H1 (cell line): ENCODE data around the gene ARHGAP11B.
"Not testable (repeated sequence)": the region's sequence is repeated elsewhere in the genome, so short reads cannot be mapped to it uniquely, and the experiment has no call there.

Source experiments
- E2F6 ChIP-seq: IDR thresholded peaks from 2 replicates; pipeline ENCODE4 v1.6.1; 2012; ENCODE audit warnings: inconsistent platforms
- EZH2 ChIP-seq: fragments of 200-600 bp; sonication (generic); IDR thresholded peaks from 2 replicates; pipeline ENCODE4 v1.7.1; 2012; ENCODE audit warnings: low read depth, mild to moderate bottlenecking, moderate library complexity, low read length, inconsistent platforms; ENCODE audit not compliant: severe bottlenecking
- JUN ChIP-seq: IDR thresholded peaks from 2 replicates; pipeline ENCODE4 v1.6.1; 2011; ENCODE audit warnings: low read depth, mild to moderate bottlenecking, improper control_type of control experiment, low read length
- MAX ChIP-seq: IDR thresholded peaks from 2 replicates; pipeline ENCODE4 v1.6.1; 2012; ENCODE audit warnings: inconsistent platforms
- NRF1 ChIP-seq: IDR thresholded peaks from 2 replicates; pipeline ENCODE4 v1.6.1; 2011; ENCODE audit warnings: mild to moderate bottlenecking, low read depth, low read length, improper control_type of control experiment
- POLR2AphosphoS5 ChIP-seq: IDR thresholded peaks from 2 replicates; pipeline ENCODE4 v1.6.1; 2011; ENCODE audit warnings: low read depth, low read length
- RBBP5 ChIP-seq: IDR thresholded peaks from 2 replicates; pipeline ENCODE4 v1.7.1; 2012; ENCODE audit warnings: low read depth, mild to moderate bottlenecking, inconsistent platforms, low read length, moderate library complexity, borderline replicate concordance
- SIN3A ChIP-seq, 2 experiments: IDR thresholded peaks in 1 of 2; conservative IDR thresholded peaks in 1 of 2; 2 replicates each; pipeline ENCODE4 v1.6.1; 2011 to 2012; ENCODE audit warnings: low read length in 2 of 2, improper control_type of control experiment in 1 of 2, low read depth in 1 of 2, mild to moderate bottlenecking in 1 of 2
- SRF ChIP-seq: IDR thresholded peaks from 2 replicates; pipeline ENCODE4 v1.6.1; 2011; ENCODE audit warnings: mild to moderate bottlenecking, low read depth, low read length, moderate library complexity
- ZNF274 ChIP-seq: IDR thresholded peaks from 2 replicates; pipeline ENCODE4 v1.7.0; 2012; ENCODE audit warnings: low read length, borderline replicate concordance; ENCODE audit errors: extremely low read depth
- TF ChIP-seq, protein P1 (sequence below), 3 experiments: IDR thresholded peaks; 1 replicate in 2 of 3; 2 replicates in 1 of 3; pipeline versions ENCODE4 v1.5.1 to v1.6.1; 2011; ENCODE audit warnings: low read length in 3 of 3, mild to moderate bottlenecking in 3 of 3, inconsistent platforms in 2 of 3, low read depth in 1 of 3, moderate library complexity in 1 of 3; ENCODE audit not compliant: insufficient read depth in 1 of 3; ENCODE audit errors: control extremely low read depth in 1 of 3

- TF ChIP-seq NRF1, ZNF274, EZH2, POLR2AphosphoS5, E2F6, SRF, RBBP5, MAX, JUN: not testable (repeated sequence)
- 0 out of 4 replicates have a peak, but pooled peaks of 1 of the 2 experiments have one; percentile 11 for TF ChIP-seq SIN3A (conservative IDR thresholded peaks at IDR 0.05 in 1 of 2, IDR thresholded peaks at IDR 0.05 in 1 of 2; ENCODE audit: low read depth in 1 of 2, low read length in 2 of 2)
- TF ChIP-seq, protein P1, sequence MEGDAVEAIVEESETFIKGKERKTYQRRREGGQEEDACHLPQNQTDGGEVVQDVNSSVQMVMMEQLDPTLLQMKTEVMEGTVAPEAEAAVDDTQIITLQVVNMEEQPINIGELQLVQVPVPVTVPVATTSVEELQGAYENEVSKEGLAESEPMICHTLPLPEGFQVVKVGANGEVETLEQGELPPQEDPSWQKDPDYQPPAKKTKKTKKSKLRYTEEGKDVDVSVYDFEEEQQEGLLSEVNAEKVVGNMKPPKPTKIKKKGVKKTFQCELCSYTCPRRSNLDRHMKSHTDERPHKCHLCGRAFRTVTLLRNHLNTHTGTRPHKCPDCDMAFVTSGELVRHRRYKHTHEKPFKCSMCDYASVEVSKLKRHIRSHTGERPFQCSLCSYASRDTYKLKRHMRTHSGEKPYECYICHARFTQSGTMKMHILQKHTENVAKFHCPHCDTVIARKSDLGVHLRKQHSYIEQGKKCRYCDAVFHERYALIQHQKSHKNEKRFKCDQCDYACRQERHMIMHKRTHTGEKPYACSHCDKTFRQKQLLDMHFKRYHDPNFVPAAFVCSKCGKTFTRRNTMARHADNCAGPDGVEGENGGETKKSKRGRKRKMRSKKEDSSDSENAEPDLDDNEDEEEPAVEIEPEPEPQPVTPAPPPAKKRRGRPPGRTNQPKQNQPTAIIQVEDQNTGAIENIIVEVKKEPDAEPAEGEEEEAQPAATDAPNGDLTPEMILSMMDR (IDR thresholded peaks at IDR 0.05; ENCODE audit: control extremely low read depth in 1 of 3, insufficient read depth in 1 of 3, low read depth in 1 of 3, low read length in 3 of 3), result not testable (repeated sequence)
These were observed at the start of gene ARHGAP11B for GRCh38 chr15:30625436-30626193.
